ENCODE data around the gene OR4F15. TPM values are rescaled to one million over a fixed set of nuclear protein-coding genes. Genes with fewer than 3 reads are reported as not detected.

OR4F15 gene
- total and polyA plus RNA-seq, 2 of the 8 experiments (the other 6 are each of a cell fraction or from before 2014, with no cell fraction given), result not detected

DNA sequence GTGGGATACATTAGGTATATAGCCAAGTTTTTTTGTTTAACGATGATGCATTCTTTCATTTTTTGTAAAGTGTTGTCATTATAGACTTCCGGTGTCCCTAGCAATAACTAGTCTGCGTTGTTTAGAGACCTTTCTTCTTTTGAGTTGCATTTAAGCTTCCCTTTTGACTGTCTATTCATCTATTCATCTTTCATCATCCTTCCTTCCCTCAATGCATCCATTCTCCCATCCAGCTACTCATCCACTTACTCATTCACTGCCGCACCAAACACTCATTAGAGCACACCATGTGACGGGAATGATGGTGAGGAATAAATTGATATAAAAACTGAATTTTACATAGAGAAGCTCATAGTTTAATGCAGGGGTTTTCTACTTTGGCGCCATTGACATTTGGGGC lies 32.9 kb downstream of the OR4F15 start (continued):
- TF ChIP-seq, protein P1, sequence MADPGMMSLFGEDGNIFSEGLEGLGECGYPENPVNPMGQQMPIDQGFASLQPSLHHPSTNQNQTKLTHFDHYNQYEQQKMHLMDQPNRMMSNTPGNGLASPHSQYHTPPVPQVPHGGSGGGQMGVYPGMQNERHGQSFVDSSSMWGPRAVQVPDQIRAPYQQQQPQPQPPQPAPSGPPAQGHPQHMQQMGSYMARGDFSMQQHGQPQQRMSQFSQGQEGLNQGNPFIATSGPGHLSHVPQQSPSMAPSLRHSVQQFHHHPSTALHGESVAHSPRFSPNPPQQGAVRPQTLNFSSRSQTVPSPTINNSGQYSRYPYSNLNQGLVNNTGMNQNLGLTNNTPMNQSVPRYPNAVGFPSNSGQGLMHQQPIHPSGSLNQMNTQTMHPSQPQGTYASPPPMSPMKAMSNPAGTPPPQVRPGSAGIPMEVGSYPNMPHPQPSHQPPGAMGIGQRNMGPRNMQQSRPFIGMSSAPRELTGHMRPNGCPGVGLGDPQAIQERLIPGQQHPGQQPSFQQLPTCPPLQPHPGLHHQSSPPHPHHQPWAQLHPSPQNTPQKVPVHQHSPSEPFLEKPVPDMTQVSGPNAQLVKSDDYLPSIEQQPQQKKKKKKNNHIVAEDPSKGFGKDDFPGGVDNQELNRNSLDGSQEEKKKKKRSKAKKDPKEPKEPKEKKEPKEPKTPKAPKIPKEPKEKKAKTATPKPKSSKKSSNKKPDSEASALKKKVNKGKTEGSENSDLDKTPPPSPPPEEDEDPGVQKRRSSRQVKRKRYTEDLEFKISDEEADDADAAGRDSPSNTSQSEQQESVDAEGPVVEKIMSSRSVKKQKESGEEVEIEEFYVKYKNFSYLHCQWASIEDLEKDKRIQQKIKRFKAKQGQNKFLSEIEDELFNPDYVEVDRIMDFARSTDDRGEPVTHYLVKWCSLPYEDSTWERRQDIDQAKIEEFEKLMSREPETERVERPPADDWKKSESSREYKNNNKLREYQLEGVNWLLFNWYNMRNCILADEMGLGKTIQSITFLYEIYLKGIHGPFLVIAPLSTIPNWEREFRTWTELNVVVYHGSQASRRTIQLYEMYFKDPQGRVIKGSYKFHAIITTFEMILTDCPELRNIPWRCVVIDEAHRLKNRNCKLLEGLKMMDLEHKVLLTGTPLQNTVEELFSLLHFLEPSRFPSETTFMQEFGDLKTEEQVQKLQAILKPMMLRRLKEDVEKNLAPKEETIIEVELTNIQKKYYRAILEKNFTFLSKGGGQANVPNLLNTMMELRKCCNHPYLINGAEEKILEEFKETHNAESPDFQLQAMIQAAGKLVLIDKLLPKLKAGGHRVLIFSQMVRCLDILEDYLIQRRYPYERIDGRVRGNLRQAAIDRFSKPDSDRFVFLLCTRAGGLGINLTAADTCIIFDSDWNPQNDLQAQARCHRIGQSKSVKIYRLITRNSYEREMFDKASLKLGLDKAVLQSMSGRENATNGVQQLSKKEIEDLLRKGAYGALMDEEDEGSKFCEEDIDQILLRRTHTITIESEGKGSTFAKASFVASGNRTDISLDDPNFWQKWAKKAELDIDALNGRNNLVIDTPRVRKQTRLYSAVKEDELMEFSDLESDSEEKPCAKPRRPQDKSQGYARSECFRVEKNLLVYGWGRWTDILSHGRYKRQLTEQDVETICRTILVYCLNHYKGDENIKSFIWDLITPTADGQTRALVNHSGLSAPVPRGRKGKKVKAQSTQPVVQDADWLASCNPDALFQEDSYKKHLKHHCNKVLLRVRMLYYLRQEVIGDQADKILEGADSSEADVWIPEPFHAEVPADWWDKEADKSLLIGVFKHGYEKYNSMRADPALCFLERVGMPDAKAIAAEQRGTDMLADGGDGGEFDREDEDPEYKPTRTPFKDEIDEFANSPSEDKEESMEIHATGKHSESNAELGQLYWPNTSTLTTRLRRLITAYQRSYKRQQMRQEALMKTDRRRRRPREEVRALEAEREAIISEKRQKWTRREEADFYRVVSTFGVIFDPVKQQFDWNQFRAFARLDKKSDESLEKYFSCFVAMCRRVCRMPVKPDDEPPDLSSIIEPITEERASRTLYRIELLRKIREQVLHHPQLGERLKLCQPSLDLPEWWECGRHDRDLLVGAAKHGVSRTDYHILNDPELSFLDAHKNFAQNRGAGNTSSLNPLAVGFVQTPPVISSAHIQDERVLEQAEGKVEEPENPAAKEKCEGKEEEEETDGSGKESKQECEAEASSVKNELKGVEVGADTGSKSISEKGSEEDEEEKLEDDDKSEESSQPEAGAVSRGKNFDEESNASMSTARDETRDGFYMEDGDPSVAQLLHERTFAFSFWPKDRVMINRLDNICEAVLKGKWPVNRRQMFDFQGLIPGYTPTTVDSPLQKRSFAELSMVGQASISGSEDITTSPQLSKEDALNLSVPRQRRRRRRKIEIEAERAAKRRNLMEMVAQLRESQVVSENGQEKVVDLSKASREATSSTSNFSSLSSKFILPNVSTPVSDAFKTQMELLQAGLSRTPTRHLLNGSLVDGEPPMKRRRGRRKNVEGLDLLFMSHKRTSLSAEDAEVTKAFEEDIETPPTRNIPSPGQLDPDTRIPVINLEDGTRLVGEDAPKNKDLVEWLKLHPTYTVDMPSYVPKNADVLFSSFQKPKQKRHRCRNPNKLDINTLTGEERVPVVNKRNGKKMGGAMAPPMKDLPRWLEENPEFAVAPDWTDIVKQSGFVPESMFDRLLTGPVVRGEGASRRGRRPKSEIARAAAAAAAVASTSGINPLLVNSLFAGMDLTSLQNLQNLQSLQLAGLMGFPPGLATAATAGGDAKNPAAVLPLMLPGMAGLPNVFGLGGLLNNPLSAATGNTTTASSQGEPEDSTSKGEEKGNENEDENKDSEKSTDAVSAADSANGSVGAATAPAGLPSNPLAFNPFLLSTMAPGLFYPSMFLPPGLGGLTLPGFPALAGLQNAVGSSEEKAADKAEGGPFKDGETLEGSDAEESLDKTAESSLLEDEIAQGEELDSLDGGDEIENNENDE (IDR thresholded peaks at IDR 0.05; ENCODE audit: insufficient replicate concordance, low read length), result no peak
- no peak for TF ChIP-seq RFX5 (IDR thresholded peaks at IDR 0.05; ENCODE audit: borderline replicate concordance, low read depth, low read length)
- TF ChIP-seq FOSL1 (IDR thresholded peaks at IDR 0.05; ENCODE audit: insufficient read depth, low read depth, low read length), result no peak
